Stimulated activated CD8-positive, alpha-beta memory T cell treated with anti-CD3 and anti-CD28 coated beads, Interleukin-12 subunit alpha, Interleukin-12 subunit beta, amount 100 ng/mL, for 24 hours (primary cell): ENCODE data around the gene CRIM1.
"Not testable (repeated sequence)": the region's sequence is repeated elsewhere in the genome, so short reads cannot be mapped to it uniquely, and the experiment has no call there.

Source experiments
- DNase-seq: peaks from one replicate; pipeline ENCODE4 v3.0.0-alpha.2; 2020; ENCODE audit errors: extremely low read depth

CRIM1 gene

GRCh38 chr2:36351736-36352349 lies 3.7 kb upstream of the CRIM1 start:
- DNase-seq, result no peak

- DNase-seq, result no peak
Measured at GRCh38 chr2:36352701-36353100, 2.9 kb upstream of the CRIM1 start.

- DNase-seq, result no peak
Measured at GRCh38 chr2:36354811-36355150, 797 bp upstream of the CRIM1 start.

GRCh38 chr2:36355890-36356297 lies 316 bp downstream of the CRIM1 start:
- DNase-seq, result peak; percentile 8

- DNase-seq, result no peak
Measured at GRCh38 chr2:36356298-36356989, 866 bp downstream of the CRIM1 start.

GRCh38 chr2:36356990-36357846 lies 1.6 kb downstream of the CRIM1 start:
- DNase-seq, result no peak

- no peak for DNase-seq
Measured at GRCh38 chr2:36357847-36358659, 2.5 kb downstream of the CRIM1 start.

- no peak for DNase-seq
Measured at GRCh38 chr2:36359067-36359466, 3.5 kb downstream of the CRIM1 start.

- DNase-seq, result no peak
Measured at GRCh38 chr2:36360063-36360462, 4.5 kb downstream of the CRIM1 start.

GRCh38 chr2:36360834-36361233 lies 5.3 kb downstream of the CRIM1 start:
- DNase-seq, result no peak

- DNase-seq, result no peak
Measured at GRCh38 chr2:36361396-36361795, 5.8 kb downstream of the CRIM1 start.

- DNase-seq, result no peak
Measured at GRCh38 chr2:36362291-36362690, 6.7 kb downstream of the CRIM1 start.

GRCh38 chr2:36363085-36363484 lies 7.5 kb downstream of the CRIM1 start:
- not testable (repeated sequence) for DNase-seq

- no peak for DNase-seq
Measured at GRCh38 chr2:36366491-36367120, 11.0 kb downstream of the CRIM1 start.

- DNase-seq, result no peak
Measured at GRCh38 chr2:36367486-36367885, 11.9 kb downstream of the CRIM1 start.

GRCh38 chr2:36367895-36368353 lies 12.3 kb downstream of the CRIM1 start:
- no peak for DNase-seq

- no peak for DNase-seq
Measured at GRCh38 chr2:36368438-36368837, 12.9 kb downstream of the CRIM1 start.

GRCh38 chr2:36369163-36369562 lies 13.6 kb downstream of the CRIM1 start:
- no peak for DNase-seq

GRCh38 chr2:36369716-36370115 lies 14.1 kb downstream of the CRIM1 start:
- no peak for DNase-seq

GRCh38 chr2:36370281-36370680 lies 14.7 kb downstream of the CRIM1 start:
- no peak for DNase-seq
